Measurements from ENCODE around the gene CAPNS1.
A peak's percentile ranks its signal among the peaks of the same experiment; 100 is the strongest.

CAPNS1 gene

DNA sequence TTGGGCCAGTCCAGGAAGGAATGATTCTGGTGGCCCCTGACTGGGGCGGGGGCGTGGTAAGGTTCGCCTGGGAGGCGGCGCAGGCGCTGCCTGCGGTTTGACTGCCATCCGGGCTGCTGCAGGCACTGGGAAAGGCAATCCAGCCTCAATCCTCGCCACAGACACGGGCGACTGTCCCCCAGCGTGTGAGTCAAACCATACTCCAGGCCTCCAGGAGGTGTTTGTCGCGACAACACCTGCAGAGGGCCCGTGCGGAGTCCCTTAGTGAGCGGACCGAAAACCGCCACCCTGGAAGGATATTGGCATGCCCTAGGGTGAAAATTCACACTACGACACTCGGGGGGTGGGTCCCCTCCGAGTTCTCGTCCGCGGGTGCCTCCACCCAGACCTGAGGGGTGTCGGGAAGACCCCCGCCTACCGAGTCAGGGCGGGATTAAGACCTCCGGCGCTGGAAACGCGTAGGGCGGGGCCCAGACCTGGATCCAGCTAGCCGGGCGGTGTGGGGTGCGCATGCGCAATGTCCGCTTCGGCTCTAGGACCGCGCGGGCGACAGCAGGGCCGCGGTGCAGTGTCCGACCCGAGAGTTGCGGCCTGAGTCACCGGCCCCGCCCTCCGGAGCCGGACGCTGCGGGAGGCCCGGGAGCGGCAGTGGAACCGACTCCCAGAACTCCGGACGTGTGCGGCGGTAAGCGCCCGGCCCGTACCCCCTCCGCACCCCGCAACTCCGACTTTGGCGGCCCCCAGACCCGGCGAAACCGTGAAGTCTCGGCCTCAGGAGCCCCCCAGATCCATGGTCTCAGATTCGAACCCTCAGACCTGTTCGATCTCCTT is at the start of gene CAPNS1:
Gene CAPNS1 (plus strand): TSS at position 594 of the 831 bp plus-strand sequence. CDS start 946 bp downstream, outside the sequence.
- DNase-seq: peak; percentile 93

DNA sequence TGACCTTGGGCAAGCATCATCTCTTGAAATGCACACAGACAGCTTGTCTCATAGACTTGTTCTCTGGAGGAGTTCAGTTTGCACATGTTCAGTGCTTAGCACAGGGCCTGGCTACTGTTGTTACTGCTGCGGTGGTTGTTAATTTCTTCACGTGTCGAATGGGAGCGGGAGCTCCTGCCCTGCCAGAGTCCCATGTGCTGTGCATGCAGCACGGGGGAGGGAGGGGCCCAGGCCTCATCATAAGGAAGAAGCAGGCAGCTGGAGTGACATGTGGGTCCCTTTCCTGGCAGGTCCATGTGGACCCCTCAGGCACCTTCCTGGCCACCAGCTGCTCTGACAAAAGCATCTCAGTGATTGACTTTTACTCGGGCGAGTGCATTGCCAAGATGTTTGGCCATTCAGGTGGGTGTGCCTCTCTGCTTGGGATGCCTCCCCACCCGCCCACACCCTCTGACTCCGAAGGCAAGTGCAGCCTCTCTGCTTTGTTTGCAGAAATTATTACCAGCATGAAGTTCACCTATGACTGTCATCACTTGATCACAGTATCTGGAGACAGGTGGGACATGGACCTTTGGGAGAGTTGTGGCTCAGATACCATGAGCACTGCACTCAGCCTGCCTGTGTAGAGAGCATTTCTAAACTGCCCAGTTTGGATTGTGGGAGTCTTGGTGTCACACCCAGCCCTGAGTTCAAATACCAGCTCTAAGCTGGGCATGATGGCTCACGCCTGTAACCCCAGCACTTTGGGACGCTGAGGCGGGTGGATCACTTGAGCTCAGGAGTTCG is 48.8 kb upstream of the CAPNS1 start:
- DNase-seq: no peak

DNA sequence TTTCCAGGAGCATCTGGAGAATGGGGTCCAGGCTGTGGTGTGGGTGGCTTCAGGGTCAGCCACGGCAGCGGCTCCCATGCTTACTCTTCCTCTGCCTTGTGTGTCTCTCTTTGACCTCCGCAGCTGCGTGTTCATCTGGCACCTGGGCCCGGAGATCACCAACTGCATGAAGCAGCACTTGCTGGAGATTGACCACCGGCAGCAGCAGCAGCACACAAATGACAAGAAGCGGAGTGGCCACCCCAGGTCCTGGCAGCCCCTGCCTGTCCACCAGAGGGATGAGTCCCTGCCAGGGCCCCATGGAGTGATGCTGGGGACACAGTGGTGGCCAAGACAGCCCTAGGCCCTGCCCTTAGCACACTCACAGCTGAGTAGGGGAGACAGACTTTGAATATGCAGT is 47.3 kb upstream of the CAPNS1 start:
- no peak for DNase-seq

DNA sequence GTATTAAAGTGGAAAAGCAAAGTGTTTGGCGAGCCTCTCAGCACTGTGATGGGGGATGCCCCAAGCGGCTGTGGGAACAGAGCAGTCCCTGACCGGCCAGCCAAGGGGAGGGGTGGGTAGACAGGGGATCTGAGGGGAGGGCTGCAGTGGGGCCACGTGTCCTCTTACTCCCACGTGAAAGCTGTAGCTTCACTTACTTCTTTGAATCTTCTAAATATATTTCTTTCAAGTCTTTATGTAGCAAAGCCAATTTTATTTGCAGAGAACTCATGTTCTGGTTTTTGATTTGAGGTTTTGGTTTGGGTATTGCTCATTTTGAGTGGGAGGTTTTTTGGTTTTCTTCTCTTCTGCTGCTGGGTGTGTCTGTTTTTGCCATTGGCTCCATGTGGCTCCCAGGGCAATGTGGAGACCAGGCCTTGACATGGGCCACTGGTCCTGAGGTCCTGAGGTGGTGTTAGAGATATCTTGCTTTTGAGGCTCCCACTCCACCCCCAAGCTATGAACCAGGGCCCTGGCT is 46.7 kb upstream of the CAPNS1 start:
- DNase-seq: no peak

DNA sequence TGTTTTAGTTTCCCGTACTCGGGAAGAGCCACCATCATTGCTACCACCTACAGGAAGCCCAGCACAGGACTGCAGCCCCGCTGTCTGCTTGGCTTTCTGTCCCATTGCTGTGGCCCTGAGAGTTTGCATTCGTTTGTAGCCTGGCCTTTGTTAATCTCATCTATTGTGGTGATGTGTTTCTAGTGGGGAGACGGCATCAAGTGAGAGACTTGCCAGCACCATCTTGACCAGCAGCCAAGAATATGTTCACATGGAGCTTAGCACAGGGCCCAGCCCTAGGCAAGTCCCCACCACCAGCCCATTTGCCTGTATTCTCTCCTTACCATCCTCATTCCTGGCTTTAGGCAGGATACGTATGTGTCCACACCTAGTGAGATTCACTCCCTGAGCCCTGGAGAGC is 46.2 kb upstream of the CAPNS1 start:
- DNase-seq: no peak

DNA sequence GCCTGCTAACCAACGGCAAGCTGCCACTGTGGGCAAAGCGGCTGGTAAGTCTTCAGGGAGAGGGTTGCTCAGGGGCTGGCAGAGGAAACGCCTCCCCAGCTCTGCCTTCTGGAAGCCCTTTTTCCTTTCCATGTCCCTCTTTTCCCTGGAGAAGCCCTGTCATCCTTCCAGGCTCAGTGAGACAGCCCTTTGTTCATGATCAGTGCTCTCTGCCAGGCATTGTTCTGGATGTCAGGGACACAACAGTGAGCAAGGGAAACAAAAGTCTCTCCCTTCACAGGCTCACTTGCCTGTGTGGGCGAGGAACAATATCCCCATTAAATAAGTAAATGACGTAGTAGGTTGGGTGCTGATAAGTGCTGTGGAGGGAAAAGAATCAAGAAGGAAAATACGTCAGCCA is 42.8 kb upstream of the CAPNS1 start:
- DNase-seq: no peak

DNA sequence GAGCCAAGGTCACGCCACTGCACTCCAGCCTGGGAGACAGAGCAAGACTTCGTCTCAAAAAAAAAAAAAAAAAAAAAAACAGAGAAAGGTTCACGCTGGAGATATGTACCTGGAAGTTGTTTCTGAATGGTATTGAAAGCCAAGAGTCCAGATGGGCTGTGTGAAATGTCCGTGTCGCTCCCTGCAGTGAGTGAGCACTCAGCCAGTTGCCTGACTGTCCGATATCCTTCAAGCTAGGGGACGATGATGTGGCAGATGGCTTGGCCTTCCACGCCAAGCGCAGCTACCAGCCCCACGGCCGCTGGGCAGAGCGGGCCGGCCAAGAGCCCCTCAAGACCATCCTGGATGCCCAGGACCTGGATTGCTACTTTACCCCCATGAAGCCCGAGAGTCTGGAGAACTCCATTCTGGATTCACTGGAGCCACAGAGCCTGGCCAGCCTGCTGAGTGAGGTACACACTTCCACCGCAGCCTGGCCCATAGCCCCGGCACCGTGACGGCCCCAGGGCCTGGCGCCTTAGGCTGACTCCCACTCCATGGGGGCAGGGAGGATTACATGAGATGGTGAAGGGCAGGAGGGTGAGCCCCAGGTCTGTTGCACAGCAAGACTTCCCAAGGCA is 40.6 kb upstream of the CAPNS1 start:
- no peak for DNase-seq

DNA sequence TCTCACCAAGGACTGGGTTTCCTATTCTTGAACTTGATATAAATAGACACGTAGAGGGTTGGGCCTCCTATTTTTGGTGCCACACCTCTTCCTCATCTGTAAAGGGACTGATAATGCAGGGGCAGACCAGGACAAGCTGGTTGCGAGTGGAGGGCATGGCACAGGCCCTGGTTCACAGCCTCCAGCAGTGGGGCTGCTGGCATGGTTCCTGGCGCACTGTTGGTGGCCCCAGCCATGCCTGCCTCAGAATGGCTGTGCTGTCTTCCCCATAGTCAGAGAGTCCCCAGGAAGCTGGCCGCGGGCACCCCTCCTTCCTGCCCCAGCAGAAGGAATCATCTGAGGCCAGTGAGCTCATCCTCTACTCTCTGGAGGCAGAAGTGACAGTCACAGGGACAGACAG is 39.4 kb upstream of the CAPNS1 start:
- no peak for DNase-seq

DNA sequence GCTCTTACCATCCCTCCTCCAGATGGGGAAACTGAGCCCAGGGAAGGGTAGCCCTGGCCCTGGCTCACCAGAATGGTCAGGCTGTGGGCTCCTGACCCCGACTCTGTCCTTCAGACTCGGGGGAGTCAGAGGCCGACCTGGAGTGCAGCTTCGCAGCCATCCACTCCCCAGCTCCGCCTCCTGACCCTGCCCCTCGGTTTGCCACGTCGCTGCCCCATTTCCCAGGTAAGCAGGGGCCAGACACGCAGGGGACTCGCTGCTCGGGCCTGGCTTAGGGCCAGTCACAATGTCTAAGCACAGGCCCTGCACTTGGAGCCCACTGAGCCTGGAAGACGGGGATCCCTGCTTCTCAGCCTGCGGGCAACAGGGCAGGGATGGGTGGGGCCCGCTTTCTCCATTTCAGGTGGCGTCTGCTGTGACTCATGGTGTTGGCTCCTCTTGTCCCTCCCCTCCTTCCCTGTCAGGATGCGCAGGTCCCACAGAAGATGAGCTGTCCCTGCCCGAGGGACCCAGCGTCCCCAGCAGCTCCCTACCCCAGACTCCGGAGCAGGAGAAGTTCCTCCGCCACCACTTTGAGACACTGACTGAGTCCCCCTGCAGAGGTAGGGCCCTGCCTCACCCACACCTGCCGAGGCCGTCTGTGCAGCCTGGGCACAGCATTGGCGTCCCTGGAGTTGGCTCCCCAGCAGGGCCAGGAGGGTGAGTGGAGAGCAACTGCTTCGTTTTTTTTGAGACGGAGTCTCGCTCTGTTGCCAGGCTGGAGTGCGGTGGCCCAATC is 38.1 kb upstream of the CAPNS1 start:
- DNase-seq: no peak

DNA sequence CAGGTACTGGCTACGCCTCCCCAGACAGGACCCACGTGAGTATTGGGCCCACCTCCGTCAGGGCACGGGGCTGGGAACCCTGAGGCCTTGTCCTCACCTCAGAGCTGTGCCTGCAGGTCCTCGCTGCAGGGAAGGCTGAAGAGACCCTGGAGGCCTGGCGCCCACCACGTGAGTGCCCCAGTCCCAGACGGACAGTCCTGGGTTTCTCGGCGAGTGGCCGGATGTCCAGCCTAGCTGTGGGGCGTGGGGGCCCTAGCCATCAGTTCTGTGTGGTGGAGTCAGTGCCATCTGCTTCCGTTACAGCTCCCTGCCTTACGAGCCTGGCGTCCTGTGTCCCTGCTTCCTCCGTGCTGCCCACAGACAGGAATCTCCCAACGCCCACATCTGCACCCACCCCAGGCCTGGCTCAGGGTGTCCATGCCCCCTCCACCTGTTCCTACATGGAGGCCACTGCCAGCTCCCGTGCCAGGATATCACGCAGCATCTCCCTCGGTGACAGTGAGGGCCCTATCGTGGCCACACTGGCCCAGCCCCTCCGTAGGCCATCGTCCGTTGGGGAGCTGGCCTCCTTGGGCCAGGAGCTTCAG is 36.7 kb upstream of the CAPNS1 start:
- DNase-seq: no peak

DNA sequence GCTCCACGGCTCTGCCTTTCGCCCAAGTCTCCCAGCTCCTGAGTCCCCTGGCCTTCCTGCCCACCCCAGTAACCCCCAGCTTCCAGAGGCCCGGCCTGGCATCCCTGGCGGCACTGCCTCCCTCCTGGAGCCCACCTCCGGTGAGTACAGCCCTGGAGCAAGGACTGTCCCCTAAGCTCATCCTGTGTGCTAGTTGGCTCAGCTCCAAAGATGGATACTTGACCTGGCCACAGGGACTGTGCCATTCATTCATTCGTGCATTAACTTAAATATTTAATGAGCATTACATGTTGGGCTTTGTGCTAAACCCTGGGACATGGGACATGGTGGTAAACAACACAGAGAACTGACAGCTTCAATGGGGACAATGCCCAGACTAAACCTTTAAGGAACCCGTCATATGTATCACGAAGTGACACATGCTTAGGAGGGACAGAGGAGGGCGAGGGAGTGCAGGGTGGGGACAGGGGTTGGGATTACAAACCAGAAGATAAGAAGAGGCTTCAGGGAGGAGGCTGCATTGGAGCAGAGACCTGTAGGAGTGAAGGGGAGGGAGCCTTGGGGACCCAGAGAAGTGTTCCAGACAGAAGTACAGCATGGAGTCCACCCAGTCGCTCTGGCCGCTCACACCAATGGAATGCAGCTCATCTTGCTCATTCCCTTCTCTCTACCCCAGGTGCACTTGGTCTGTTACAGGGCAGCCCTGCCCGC is 35.9 kb upstream of the CAPNS1 start:
- DNase-seq: no peak

DNA sequence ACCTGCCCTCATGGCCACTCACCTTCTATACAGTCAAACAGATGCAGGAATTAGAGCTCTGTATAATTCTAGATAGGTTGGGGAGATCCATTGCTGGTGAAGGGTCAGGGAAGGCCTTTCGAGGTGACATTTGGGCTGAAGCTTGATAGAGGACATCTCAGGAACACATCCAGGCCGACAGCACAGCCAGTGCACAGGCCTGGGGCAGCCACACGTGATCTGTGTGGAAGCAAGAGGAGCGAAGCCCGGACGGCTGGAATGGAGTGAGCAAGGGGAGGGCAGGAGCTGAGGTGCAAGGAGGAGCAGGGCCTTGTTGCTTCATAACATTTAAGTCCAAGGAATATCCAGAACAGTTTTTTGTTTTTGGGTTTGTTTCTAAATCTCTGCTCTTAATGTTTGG is 33.4 kb upstream of the CAPNS1 start:
- no peak for DNase-seq

DNA sequence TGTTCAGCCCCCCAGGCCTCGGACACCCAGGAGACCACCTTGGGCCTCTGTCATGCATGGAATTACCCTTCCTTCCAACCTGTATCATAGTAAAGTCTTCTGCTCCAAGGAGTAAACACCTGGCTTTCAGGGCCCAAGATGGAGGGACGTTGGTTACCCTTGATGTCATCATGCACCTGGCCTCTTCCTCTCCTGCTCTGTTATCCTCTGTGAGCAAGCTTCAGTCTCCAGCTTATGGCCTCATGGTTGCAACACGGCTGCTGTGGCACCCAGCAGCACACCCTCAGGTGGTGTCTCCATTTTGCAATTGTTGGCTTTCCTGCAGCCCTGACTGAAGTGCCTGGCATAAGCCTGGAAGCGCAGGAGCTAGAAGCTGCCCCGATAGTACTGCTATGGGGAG is 32.9 kb upstream of the CAPNS1 start:
- DNase-seq: no peak

DNA sequence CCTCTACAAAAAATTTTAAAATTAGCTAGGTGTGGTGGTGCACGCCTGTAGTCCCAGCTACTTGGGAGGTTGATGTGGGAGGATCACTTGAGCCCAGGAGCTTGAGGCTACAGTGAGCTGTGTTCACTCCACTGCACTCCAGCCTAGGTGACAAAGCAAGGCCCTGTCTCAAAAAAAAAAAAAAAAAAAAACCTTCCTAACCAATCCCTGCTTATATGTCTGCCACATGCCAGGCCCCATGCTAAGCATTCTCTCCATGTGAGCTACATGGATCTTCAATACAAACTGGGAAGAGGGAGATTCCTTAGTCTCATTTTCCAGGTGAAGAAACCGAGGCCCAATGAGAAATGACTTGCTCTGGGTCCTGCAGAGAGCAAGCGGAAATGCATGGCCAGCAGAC is 31.2 kb upstream of the CAPNS1 start:
- no peak for DNase-seq

DNA sequence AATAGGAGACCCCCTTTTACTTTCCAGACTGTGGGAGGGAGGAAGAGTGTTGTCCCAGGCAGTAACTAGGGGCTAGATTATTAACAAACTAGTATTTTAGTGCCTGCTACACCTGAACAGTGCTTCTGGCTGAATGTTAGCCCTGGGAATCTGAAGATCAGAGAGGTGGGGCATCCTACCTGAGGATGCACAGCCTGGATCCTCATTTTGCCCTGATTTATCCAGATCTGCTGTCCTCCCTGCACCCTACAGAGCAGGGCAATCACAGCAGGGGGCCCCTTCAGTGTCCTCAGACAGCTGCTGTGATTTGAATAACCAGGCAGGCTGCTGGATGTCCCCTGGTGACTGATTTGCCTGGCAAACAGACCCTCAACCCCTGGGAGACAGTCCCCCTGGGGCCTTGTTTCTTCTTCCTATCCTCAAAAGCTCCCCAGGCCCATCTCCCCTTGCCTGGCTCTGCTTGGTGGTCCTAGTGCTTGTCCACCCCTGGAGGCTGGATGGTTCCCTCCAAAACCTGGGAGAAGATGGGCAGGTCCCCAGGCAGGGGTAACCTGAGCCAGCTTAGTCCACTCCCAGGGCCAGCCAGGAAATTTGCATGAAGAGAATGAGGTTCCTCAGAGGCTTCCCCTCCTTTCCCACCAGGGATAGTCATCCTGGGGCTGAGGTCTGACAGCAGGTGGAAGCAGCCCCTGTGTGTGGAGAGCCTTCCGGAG is 29.2 kb upstream of the CAPNS1 start, which contains the start of gene OVOL3:
Gene OVOL3 (plus strand): TSS at position 657 of the 713 bp plus-strand sequence. CDS start 60 bp downstream, outside the sequence.
- DNase-seq: no peak

DNA sequence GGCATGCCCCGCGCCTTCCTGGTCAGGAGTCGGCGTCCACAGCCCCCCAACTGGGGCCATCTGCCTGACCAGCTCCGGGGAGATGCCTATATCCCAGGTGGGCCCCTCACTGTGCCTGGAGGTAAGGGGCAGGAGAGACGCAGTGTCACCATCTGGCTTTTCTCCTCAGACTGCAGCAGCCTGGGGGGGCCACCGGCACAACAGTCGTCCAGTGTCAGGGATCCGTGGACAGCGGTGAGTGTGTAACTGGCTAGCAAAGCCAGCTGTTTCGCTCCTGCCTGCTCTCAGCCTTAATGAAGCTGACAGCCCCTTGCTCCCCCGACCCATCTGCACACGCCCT is 28.7 kb upstream of the CAPNS1 start:
- DNase-seq: no peak

DNA sequence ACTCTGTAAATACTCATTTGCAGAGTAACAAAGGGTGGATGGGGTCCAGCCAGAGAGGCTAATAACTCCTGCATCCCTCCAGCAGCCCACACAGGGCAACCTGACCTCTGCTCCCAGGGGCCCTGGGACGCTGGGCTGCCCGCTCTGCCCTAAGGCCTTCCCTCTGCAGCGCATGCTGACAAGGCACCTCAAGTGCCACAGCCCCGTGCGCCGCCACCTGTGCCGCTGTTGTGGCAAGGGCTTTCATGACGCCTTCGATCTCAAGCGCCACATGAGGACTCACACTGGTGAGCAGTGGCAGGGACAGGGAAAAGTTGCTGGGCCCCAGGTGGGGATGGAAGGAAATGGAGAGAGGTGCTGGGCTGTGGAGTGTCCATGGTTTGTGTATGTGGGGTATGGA is 27.2 kb upstream of the CAPNS1 start:
- DNase-seq: no peak

DNA sequence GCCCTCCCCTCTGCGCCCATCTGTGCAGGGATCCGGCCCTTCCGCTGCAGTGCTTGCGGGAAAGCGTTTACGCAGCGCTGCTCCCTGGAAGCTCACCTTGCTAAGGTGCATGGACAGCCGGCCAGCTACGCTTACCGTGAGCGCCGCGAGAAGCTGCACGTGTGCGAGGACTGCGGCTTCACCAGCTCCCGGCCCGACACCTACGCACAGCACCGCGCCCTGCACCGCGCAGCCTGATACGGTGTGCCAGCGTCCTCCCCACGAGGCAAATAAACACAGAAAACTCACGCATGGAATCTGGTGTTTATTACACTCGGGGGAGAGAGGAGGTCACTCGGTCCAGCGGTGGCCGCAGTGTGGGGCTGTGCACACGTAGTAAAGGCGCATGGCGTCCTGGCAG is 26.4 kb upstream of the CAPNS1 start:
- DNase-seq: no peak

DNA sequence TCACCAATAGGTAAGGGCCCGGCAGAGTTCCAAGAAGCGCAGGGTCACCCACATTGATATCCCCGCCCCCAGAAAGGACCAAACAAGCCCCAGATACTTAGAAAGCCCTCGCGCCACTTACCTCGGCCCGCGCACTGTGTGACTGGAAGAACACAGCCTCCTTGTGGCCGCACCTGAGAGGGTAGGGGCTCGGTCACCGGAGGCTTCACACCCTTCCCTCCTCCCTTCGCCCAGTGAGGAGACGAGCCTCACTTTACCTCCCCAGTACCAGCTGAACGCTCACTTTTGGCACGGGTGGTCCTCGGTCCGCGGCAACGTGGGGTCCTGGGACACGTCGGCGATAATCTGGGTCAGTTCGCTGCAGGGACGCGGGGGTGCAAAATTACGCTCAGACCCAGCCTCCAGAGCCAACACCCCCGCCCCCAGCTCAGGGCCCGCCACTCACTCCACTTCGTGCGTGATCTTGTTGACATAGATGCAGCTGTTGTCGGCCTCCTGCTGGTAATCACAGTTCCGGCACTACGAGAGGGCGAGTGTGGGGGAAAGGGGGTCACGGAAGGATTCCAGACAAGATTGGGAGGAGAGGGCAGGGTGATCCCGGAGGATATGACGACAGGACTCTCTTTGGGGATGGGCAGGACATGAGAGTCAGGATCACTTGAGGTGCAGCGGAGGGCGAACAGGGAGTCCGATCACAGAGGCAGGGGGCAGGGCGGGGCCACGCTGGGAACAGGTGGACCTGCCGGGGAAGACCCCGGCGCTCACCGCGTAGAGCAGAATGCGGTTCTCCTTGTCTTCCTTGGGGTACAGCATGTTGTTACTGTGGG is 25.8 kb upstream of the CAPNS1 start:
- peak; percentile 31 for DNase-seq
